ENCODE measurements around the gene TET3.

GRCh38 chr2:73975731-73976130 is 9.0 kb upstream of the TET3 start:
- TF ChIP-seq YY1 (IDR thresholded peaks at IDR 0.05; ENCODE audit: insufficient read depth, insufficient read length) (no peak), ZNF274 (IDR thresholded peaks at IDR 0.05; ENCODE audit: low read depth, low read length) (no peak)

All from NT2/D1 (cell line).